EH (cell line): ENCODE results near the gene DOCK3.
"Not testable (repeated sequence)": the region's sequence is repeated elsewhere in the genome, so short reads cannot be mapped to it uniquely, and the experiment has no call there.

Experiments used
- DNase-seq: peaks from one replicate; pipeline ENCODE4 v3.0.0-alpha.2; 2015; ENCODE audit warnings: low read depth

Gene DOCK3

GRCh38 chr3:50687127-50687751, 12.5 kb downstream of the DOCK3 start:
- DNase-seq = no peak

GRCh38 chr3:50687916-50688315, 13.2 kb downstream of the DOCK3 start:
- DNase-seq = no peak

- not testable (repeated sequence) for DNase-seq
These were observed 13.9 kb downstream of the DOCK3 start for GRCh38 chr3:50688602-50689001.

GRCh38 chr3:50689558-50689957, 14.8 kb downstream of the DOCK3 start:
- no peak for DNase-seq

- DNase-seq = no peak
These were observed 20.3 kb downstream of the DOCK3 start for GRCh38 chr3:50695031-50695430.

GRCh38 chr3:50696276-50696675, 21.5 kb downstream of the DOCK3 start:
- no peak for DNase-seq

- no peak for DNase-seq
These were observed 23.5 kb downstream of the DOCK3 start for GRCh38 chr3:50698269-50698668.

- no peak for DNase-seq
These were observed 33.9 kb downstream of the DOCK3 start for GRCh38 chr3:50708620-50709019.

- no peak for DNase-seq
These were observed 40.2 kb downstream of the DOCK3 start for GRCh38 chr3:50714946-50715345.

GRCh38 chr3:50724831-50725230, 50.1 kb downstream of the DOCK3 start:
- DNase-seq = no peak

- no peak for DNase-seq
These were observed 60.3 kb downstream of the DOCK3 start for GRCh38 chr3:50734985-50735384.

GRCh38 chr3:50737193-50737905, 62.6 kb downstream of the DOCK3 start:
- DNase-seq = no peak

- DNase-seq = no peak
These were observed 63.3 kb downstream of the DOCK3 start for GRCh38 chr3:50737906-50738598.

- no peak for DNase-seq
These were observed 68.9 kb downstream of the DOCK3 start for GRCh38 chr3:50743643-50744042.

GRCh38 chr3:50749822-50750221, 75.1 kb downstream of the DOCK3 start:
- no peak for DNase-seq

GRCh38 chr3:50759015-50759414, 84.3 kb downstream of the DOCK3 start:
- no peak for DNase-seq

- no peak for DNase-seq
These were observed 103.0 kb downstream of the DOCK3 start for GRCh38 chr3:50777680-50778079.

- DNase-seq = not testable (repeated sequence)
These were observed 107.0 kb downstream of the DOCK3 start for GRCh38 chr3:50781766-50782165.

GRCh38 chr3:50786631-50787030, 111.9 kb downstream of the DOCK3 start:
- no peak for DNase-seq

- not testable (repeated sequence) for DNase-seq
These were observed 116.2 kb downstream of the DOCK3 start for GRCh38 chr3:50790894-50791293.

GRCh38 chr3:50792568-50792967, 117.8 kb downstream of the DOCK3 start:
- DNase-seq = no peak

GRCh38 chr3:50803805-50804204, 129.1 kb downstream of the DOCK3 start:
- DNase-seq = not testable (repeated sequence)

GRCh38 chr3:50804376-50804775, 129.6 kb downstream of the DOCK3 start:
- DNase-seq = not testable (repeated sequence)
